Heart right ventricle (tissue), 16 donors: Measurements from ENCODE around the gene SASH1. TPM values are rescaled to one million over a fixed set of nuclear protein-coding genes. Genes with fewer than 3 reads are reported as not detected.

Experiments used
- ATAC-seq, 8 donors: fragments of 200-7000 bp; cut with Tn5 transposase; one replicate each; pipeline ENCODE4 v1.9.1; 2020; ENCODE audit warnings: mild to moderate bottlenecking in 8 of 8, moderate library complexity in 8 of 8, moderate number of reproducible peaks in 1 of 8
- DNase-seq, 2 donors: peaks; one replicate each; pipeline ENCODE4 v3.0.0-alpha.2; 2020
- H3K27ac ChIP-seq, 10 donors: fragments of 200-600 bp; sonication (generic) in 2 of 10; one replicate each; pipeline versions ENCODE4 v1.5.0 to v1.8.0; 2020 to 2022; ENCODE audit warnings: mild to moderate bottlenecking in 3 of 10
- H3K27me3 ChIP-seq, 7 donors: fragments of 200-600 bp; one replicate each; pipeline ENCODE4 v1.8.0; 2021 to 2022; ENCODE audit warnings: mild to moderate bottlenecking in 2 of 7
- H3K36me3 ChIP-seq, 9 donors: fragments of 200-600 bp; sonication (generic) in 1 of 9; one replicate each; pipeline versions ENCODE4 v1.5.0 to v1.8.0; 2020 to 2022; ENCODE audit warnings: mild to moderate bottlenecking in 2 of 9
- H3K4me1 ChIP-seq, 9 donors: fragments of 200-600 bp; sonication (generic) in 1 of 9; one replicate each; pipeline versions ENCODE4 v1.5.0 to v1.8.0; 2020 to 2022; ENCODE audit warnings: mild to moderate bottlenecking in 4 of 9
- H3K4me3 ChIP-seq, 10 donors: fragments of 200-600 bp; sonication (generic) in 2 of 10; one replicate each; pipeline versions ENCODE4 v1.5.0 to v1.8.0; 2020 to 2022; ENCODE audit warnings: mild to moderate bottlenecking in 7 of 10, moderate library complexity in 2 of 10
- H3K9me3 ChIP-seq, 11 donors: fragments of 200-600 bp in 10 of 11; sonication (generic) in 2 of 11; one replicate each; pipeline versions ENCODE4 v1.5.0 to v1.8.0; 2013 to 2022; ENCODE audit warnings: mild to moderate bottlenecking in 2 of 11, control low read depth in 1 of 11, moderate library complexity in 1 of 11
- CTCF ChIP-seq, 9 donors: fragments of 200-600 bp; sonication (generic) in 2 of 9; IDR thresholded peaks; one replicate each; pipeline versions ENCODE4 v1.5.0 to v1.8.0; 2021 to 2022; ENCODE audit warnings: antibody characterized with exemption in 9 of 9, mild to moderate bottlenecking in 5 of 9, moderate library complexity in 1 of 9
- WGBS, 2 donors: extraction: QIAGEN DNeasy Blood & Tissue Kit; methylation state at CpG; one replicate each; pipeline ENCODE4 v1.1.7; 2013; ENCODE audit warnings: inconsistent platforms in 1 of 2; 5-methylcytosine and 5-hydroxymethylcytosine counted together
- intact Hi-C, 10 donors: fragments of 100-400 bp; cut with DNase I; formaldehyde crosslinking; loops; one replicate each; pipeline versions ENCODE4 v1.11.1 to v1.14.2; 2022
- polyA plus RNA-seq, 2 donors: library from polyadenylated mRNA; stranded (reverse); fragments of 200-250 nt; gene quantifications; one replicate each; pipeline ENCODE4 v1.2.3, GENCODE V29; 2013
- total RNA-seq, 10 donors: library from RNA; stranded (reverse); fragmentation: NEBNext Ultra II Directional in 3 of 10; extraction: Animal tissue kit (Norgen Biotek cat#: 25700) in 3 of 10; gene quantifications; one replicate each; pipeline versions ENCODE4 v1.2.1 to v1.2.4, GENCODE V29; 2021 to 2023
- donor health status: Arrhythmogenic right ventricular cardiomyopathy.
- donor health status: ischemic (EF 13 %, LVEDD 7.1; RV severe dilation, severe dysfunction).
- donor health status: healthy with polysubstance abuse.
- donor health status: DM: no; HTN: yes; CAD: no.
- donor health status: DM: no; HTN: no; CAD: no.
- donor health status: ischemic (EF 25% LVEDD 6.9; RV normal size, moderate dysfunction).
- donor health status: ischemic (EF 25% LVEDD 5.7; RV mildly dilated, moderate dysfunction).
- donor health status: healthy.
- donor health status: DM: yes; HTN: yes; CAD: no.
- donor health status: Ischemic cardiomyopathy.
- donor health status: ischemic (EF 35%, LVEDD 5.7; RV mildly dilated, moderate dysfunction).
- donor health status: nonischemic (EF 11% LVEDD 7.7; RV severe dilation, severe dysfunction).
- donor health status: DM: yes; HTN: yes; CAD: no.
- donor health status: PGD.
- donor health status: ischemic (EF 29% LVEDD 5.4; RV normal size, mild dysfunction).
- donor health status: nonischemic (EF 23%, LVEDD 6.1; RV moderate dilation, normal function).

The SASH1 gene
- total and polyA plus RNA-seq, 12 donors = 6.9 to 47.1 (median 25.9) TPM

DNA sequence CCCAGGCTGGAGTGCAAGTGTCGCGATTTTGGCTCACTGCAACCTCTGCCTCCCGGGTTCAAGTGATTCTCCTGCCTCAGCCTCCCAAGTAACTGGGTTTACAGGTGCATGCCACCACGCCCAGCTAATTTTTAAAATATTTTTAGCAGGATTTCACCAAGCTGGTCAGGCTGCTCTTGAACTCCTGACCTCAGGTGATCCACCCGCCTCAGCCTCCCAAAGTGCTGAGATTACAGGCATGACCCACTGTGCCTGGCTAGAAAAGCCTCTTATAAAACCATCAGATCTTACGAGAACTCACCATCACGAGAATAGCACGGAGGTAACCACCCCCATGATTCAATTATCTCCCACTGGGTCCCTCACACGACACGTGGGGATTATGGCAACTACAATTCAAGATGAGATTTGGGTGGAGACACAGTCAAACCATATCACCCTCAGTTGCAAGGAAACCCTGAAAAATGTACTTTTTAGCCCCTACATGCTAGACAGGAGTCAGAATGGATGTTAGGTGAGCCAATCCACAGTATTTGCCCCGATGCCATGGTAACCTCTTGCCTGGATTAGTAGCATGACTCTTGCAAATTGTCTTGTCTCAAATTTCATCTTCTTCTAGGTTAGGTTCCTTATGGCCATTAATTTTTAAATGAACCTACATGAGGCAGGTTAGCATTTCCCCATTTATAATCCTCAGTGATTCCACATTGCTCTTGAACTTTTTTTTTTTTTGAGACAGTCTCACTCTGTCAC, 17.1 kb upstream of the SASH1 start:
- peak overlapping the region in 1 of 10 donors; percentile 56 for H3K27ac ChIP-seq
- H3K9me3 ChIP-seq = no peaks in the 10 kb centered on the region
- H3K4me1 ChIP-seq = peaks cover 7 to 27% (median 20%) of the 10 kb centered on the region in 9 donors
- H3K4me3 ChIP-seq = no peak overlapping the region
- ATAC-seq (no peak), DNase-seq (no peak)
- no peak for TF ChIP-seq CTCF (IDR thresholded peaks at IDR 0.05)
- H3K27me3 ChIP-seq = no peaks in the 10 kb centered on the region
- WGBS, 2 donors = 93% methylated on average over 11 of the region's 11 CpGs
- H3K36me3 ChIP-seq = no peaks in the 10 kb centered on the region
- intact Hi-C loops = loop anchor here in 1 of 10 donors (10.0 kb wide), 1 partner anchor 141 kb away; no protein-coding TSS in a partner anchor

DNA sequence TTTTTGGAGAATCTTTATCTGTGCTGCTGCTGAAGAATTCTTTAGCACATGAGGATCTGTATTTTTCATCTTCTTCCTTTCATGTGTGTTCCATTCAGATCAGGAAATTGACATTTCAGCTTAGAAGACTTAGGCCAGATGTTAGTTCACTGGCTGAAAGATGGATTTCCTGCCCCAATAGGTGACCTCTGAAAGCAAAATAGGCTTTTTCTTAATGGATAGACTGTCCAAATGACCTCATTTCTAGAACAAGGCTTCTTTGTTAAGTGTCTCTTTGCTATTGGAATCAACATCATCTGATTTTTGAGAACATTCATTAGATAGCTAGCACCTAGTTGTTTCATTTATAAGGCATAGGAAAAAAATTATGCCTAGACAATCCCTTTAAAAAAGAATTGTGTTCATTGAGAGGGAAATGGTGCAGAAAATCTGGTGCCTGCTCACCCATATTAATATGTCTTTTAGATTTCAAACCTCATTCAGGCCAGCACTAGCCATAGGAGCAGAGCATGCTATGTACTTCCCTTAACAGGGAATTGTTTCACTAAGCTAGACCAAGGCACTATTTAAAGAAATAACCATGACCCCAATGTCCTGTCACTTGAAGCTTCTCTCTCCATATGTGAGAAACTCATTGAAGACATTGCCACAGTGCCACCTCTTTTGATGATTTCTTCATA, 13.6 kb upstream of the SASH1 start:
- H3K4me3 ChIP-seq = no peak overlapping the region
- no peaks in the 10 kb centered on the region for H3K9me3 ChIP-seq
- H3K27ac ChIP-seq = peak overlapping the region in 8 of 10 donors; percentile 36 to 71 (median 54)
- ATAC-seq (peak in 4 of 8 donors; percentile 17 to 74 (median 56)), DNase-seq (no peak)
- H3K27me3 ChIP-seq = no peaks in the 10 kb centered on the region
- H3K36me3 ChIP-seq = no peaks in the 10 kb centered on the region
- intact Hi-C loops = loop anchor here in 1 of 10 donors (10.0 kb wide), 1 partner anchor 144 kb away; no protein-coding TSS in a partner anchor
- no peak for TF ChIP-seq CTCF (IDR thresholded peaks at IDR 0.05)
- peaks cover 7 to 41% (median 23%) of the 10 kb centered on the region in 9 donors for H3K4me1 ChIP-seq

DNA sequence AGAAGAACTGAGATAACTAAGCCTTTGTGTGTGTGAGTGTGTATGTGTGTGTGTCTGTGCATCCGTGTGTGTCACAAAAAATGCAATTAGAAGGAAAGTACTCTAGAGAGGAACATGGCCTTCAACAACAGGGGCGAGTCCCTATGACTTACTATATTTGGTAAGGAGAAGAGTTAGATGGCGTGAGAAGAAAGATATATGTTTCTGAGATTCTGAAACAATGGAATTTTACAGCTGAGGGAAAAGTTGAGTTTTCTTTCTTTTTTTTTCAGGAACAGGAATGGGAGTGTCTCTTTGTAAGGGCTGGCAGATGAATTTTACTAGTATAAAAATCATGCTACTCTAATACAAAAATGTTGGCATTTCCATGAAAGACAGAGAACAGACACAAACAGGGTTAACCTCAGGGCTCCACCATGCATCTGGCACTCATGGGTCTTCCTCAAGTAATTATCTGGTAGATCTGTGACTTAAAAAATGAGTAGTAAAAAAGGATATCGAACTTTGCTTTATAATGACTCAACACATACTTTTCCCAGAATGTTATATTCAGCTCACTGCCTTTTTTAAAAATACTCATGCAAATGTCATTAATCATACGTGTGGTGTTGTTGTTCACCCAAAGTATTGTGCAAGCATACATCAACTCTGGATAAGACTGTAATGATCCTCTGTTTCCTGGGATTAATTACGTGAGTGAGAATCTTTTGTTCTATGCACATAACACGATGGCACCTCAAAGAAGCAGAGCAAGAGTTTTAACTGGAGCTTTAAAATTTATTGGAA, 12.8 kb upstream of the SASH1 start:
- DNase-seq = no peak
- no peaks in the 10 kb centered on the region for H3K36me3 ChIP-seq
- no peak overlapping the region for H3K4me3 ChIP-seq
- H3K27me3 ChIP-seq = no peaks in the 10 kb centered on the region
- H3K27ac ChIP-seq = peak overlapping the region in 8 of 10 donors; percentile 36 to 71 (median 54)
- no peak for TF ChIP-seq CTCF (IDR thresholded peaks at IDR 0.05)
- ATAC-seq = peak in 4 of 8 donors; percentile 9 to 58 (median 24)
- peaks cover 7 to 36% (median 23%) of the 10 kb centered on the region in 9 donors for H3K4me1 ChIP-seq
- H3K9me3 ChIP-seq = no peaks in the 10 kb centered on the region
- 60 to 69% methylated on average over 7 of the region's 7 CpGs for WGBS, 2 donors
- intact Hi-C loops = loop anchor here in 1 of 10 donors (10.0 kb wide), 1 partner anchor 145 kb away; no protein-coding TSS in a partner anchor

DNA sequence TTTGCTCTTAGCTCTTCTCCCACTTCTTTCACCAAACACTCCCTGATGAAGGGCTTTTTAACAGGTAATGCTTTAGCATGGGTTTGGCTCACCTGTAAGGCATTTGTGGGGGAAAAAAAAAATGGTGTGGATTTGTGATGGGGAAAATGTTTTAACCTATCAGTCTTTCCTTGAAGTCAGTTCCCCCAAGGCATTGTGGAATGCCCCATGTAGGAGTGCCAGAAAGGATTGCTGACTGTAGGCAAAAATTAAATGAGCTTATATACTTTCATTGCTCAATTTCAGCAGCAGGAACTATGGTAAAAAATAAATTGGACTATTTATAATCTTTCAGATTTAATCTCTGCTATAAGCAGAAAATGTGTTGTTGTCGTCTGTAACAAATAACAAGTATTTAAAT, 10.6 kb upstream of the SASH1 start:
- no peaks in the 10 kb centered on the region for H3K27me3 ChIP-seq
- ATAC-seq (no peak), DNase-seq (no peak)
- H3K4me1 ChIP-seq = peaks cover 7 to 36% (median 23%) of the 10 kb centered on the region in 9 donors
- 88 to 97% methylated on average over 1 of the region's 1 CpG for WGBS, 2 donors
- no peak for TF ChIP-seq CTCF (IDR thresholded peaks at IDR 0.05)
- H3K27ac ChIP-seq = no peak overlapping the region
- no peaks in the 10 kb centered on the region for H3K36me3 ChIP-seq
- H3K4me3 ChIP-seq = no peak overlapping the region
- H3K9me3 ChIP-seq = no peaks in the 10 kb centered on the region
- intact Hi-C loops = no loop called here
